Endometrial microvascular endothelial cells (primary cell): ENCODE data around the gene SLC10A2. TPM values are rescaled to one million over a fixed set of nuclear protein-coding genes. Genes with fewer than 3 reads are reported as not detected.

ENCODE experiments used
- in situ Hi-C: cut with HindIII; loops from 2 replicates; pipeline ENCODE4 v1.10.0; 2017; ENCODE audit warnings: low sequenced_read_pairs, low pct_unique_long_range_greater_than_20kb; ENCODE audit errors: inconsistent ontology term
- total RNA-seq: library from RNA; depleted of rRNA; stranded (reverse); fragments of >200 nt; gene quantifications from one replicate; pipeline ENCODE4 v1.2.3, GENCODE V29; 2015; ENCODE audit errors: inconsistent ontology term

The SLC10A2 gene
- total RNA-seq, 1 donor from 2014 or later: not detected

DNA sequence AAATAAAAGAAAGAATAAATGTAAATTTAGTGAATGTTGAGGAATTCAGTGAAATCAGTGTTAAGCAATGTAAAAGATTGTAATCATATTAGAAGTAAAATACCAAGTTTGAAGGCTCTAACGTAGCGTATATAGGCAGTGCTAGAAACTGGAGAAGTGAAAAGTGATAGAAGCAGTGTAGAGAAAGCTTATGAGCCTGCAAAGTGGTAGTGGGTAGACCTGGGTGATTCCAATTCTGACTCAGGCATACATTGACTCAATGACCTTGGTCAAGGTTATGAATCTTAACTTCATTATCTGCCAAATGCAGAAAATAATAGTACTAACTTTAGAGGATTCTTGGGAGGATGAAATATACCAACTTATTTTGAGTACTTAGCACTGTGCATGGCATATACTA is 4.1 kb downstream of the SLC10A2 start:
- in situ Hi-C loops: no loop called here

- in situ Hi-C loops: no loop called here
Observed at GRCh38 chr13:103056008-103056407, 10.2 kb downstream of the SLC10A2 start.

GRCh38 chr13:103055166-103055565 is 11.1 kb downstream of the SLC10A2 start:
- in situ Hi-C loops: no loop called here

DNA sequence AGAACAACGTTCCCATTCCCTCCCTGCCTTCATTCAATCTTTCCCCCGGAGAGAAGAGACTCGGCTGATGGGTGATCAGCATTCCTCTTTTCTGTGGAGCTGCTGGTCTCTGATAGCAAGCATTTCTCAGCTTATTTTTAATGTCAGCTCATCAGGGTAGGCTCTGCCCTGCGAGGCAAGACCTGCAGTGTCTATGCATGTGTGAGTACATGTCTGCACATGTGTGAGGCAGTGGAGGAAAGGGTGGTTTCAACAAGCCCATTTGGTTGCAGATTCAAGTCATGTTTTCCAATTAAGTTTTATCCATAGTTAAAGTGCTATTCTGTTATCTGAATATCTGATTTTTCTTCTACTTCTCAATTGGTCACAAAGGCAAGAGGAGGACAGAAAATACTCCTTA is 19.5 kb downstream of the SLC10A2 start:
- in situ Hi-C loops: no loop called here

GRCh38 chr13:103044056-103044455 is 22.2 kb downstream of the SLC10A2 start:
- in situ Hi-C loops: no loop called here

DNA sequence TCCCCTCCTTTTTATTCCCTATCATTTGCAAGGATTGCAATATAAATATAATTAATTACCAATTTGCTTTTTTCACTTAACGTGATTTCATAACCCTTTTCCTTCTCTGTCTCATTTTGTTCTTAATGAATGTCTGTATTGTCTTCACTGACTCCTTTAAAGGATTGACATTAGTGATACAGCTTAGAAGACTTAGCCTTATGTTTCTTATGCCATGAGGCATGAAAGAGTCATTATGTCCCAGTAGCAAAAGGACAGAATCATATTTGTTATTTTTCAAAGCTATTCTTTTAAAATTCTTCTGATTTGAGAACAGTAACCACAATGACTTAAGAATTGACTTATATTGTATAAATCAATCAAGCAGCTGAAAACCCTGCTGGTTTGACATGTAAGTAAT is 26.2 kb downstream of the SLC10A2 start:
- in situ Hi-C loops: no loop called here

DNA sequence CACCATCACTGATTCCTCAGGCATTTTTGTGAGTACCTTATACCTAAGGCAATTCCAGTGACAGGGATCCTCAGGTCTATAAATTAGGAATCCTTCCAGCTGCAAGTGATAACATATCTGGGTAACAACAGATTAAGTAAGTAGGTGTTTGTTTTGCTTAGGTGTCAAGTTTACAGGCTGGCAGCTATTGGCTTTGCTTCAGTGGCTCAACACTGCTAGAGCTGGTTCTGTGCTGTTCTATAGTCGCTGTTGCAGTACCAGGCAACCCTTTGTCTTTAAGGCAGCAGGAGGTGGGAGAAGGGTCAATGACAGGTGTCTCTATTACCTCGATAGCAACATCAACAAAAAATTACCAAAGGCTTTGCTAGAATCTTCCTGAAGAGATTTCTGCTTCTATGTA is 27.0 kb downstream of the SLC10A2 start:
- in situ Hi-C loops: no loop called here

GRCh38 chr13:103036268-103036667 is 29.9 kb downstream of the SLC10A2 start:
- in situ Hi-C loops: no loop called here

DNA sequence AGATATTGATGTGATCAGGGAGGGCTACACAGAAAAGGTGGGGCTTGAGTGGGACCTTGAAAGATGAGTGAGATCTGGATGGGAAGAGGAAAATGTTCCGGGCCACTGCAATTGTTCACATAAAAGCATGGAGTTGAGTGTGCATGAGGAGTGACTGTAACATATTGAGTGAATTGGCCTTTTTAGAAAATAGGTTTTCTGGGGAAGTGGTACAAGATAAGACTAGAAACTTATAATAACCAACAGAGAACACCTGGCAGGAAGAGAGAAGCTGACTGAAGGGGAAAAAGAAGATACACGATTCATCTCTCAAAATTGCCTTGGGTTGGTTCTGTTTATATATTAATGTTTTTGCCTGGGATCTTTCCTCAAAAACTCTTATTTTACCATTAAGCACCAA is 32.2 kb downstream of the SLC10A2 start:
- in situ Hi-C loops: no loop called here

GRCh38 chr13:103031332-103031873 is 34.8 kb downstream of the SLC10A2 start:
- in situ Hi-C loops: no loop called here

GRCh38 chr13:103030776-103031175 is 35.4 kb downstream of the SLC10A2 start:
- in situ Hi-C loops: no loop called here

DNA sequence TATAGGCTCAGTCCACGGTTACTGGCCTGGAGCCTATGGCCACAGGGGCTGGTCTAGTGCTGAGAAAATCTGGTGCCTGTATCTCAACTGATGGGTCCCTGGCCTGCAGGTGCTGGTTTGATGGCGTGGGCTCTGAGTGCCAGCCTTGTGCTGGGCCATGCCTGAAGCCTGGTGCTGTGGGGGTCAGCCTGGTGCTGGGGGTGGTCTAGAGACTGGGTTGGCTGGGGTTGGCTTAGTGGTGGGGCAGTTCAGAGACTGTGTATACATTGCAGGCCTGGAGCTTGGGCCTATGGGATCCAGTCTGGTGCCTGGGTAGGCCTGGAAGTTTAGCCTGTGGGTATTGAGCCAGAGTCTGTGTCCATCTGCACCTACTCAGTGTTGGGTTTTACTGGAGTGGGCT is 36.4 kb downstream of the SLC10A2 start:
- in situ Hi-C loops: no loop called here

GRCh38 chr13:103022336-103022735 is 43.9 kb downstream of the SLC10A2 start:
- in situ Hi-C loops: no loop called here

DNA sequence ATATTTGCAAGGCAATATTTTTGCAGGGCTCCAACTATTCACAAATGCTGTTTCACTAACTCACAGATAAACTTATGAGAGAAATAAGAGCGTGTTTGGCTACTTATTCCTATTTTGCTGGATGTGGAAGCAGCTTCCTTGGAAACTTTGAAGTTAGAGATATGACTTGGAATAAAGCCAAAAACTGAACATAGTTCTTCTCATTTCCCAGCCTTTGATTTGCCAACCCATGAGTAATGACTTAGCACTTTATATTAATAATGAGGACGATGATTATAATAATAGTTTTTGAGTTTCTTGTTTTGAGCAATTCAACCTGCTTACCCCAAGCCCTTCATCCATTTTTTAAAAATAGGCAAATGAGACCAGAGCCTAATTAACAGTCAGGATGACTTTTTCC is 47.7 kb downstream of the SLC10A2 start:
- in situ Hi-C loops: no loop called here

- in situ Hi-C loops: no loop called here
Observed at GRCh38 chr13:103012646-103013045, 53.6 kb downstream of the SLC10A2 start.

DNA sequence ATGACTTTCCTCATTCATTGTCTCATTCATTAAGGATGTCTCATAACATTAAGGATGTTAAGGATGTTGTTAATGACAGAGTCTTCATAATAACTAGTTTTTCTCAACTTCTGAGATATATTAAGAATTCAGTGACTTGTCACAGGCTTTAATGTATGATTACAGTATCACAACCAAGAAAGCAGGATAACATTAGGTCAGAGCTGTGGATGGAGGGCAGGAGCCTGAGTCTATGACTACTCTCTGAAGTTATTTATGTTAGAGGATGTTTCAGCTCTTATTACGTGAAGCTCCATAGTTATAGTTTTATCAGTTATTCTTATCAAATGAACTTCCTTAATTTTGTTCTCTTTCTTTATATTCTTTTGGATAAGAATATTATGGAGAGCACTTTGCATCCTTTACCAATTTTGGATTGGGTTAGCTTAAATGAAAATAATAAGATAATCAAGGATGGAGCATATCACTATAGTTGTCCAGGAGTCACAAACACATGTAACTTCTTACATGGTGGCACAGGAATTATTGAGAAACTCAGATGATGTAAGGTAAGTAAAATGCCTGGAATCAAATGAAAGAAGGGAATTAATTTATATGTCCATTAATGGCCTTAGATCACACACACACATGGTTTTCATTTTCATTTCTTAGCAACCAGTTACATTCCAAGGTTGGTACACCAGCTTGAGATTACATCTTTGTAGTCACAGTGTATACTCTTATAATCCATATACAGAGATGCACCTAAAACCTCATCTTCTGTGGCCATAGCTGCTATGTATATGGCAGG is 57.0 kb downstream of the SLC10A2 start:
- in situ Hi-C loops: no loop called here

DNA sequence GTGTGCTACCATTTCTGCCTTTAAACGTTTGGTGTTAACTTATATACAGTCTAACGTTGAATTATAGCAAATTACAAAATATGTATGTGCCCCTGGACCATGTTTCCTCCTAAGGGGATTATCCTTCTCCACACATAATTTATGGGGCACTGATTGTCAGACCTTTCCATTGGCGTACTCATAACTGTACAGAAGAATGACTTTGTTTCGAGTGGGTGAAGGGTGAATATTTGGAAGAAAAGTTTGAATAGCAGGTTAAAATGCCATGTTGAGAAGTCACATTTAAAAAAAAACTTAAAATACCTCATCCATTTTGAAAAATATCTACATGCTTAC is 58.8 kb downstream of the SLC10A2 start:
- in situ Hi-C loops: no loop called here

DNA sequence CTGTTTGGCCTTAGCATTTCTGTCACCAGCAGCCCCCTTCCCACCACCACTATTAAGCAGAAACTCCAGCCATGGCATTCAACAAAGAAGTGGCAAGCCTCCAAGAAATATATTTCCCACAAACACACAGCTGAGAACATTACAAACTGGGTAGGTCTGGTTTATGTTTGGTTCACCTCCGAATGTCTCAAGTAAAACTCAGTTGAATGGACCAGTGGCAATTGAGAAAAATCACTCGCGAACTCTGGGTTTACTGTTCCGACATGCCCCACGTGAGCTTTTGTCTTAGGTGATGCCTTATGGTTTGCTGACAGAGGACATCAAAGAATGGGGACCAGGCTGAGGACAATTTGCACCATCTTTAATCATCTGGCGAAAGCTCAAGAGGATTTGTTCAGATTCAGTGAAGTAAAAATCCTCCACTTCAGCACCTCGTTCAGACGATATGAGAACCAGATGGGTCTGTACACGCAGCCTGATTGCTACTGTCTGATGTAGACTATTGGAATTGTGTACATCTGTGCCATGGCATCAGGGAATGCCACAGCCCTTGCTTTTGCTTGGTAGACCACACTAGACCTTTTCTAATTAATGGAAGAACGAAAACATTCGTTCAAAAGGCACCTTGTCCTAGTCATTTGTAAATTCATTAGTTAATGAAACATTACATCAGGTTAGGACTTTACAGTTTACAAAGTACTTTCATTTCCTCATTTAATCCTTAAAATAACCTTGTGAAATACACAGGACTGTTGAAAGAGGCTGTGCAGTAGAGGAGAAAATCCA is 59.4 kb downstream of the SLC10A2 start:
- in situ Hi-C loops: no loop called here

GRCh38 chr13:103004661-103005345 is 61.4 kb downstream of the SLC10A2 start:
- in situ Hi-C loops: no loop called here

DNA sequence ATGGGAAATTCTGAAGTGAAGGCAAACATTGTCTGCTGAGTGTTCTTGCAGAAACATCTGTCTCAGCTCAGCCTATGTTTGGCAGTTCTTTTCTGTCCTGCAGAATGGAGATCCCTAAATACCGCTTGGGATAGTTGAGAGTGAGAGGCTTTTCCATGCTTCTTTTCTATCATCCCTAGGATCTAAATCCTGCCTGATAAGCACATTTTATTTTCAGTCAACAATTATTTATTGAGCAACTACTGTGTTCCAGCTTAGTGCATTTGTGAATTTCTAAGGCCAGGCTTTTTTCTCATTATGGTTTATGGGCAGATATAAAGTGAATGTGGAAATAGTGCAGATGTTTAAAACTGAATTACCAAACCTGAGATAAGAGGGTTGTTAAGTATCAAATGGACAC is 62.6 kb downstream of the SLC10A2 start:
- in situ Hi-C loops: no loop called here
